ENCODE data around the gene CPNE6. TPM values are rescaled to one million over a fixed set of nuclear protein-coding genes. Genes with fewer than 3 reads are reported as not detected.

Gene CPNE6
- total and polyA plus RNA-seq, 2 of the 13 experiments (the other 11 are each of a cell fraction or from before 2014, with no cell fraction given), result not detected

DNA sequence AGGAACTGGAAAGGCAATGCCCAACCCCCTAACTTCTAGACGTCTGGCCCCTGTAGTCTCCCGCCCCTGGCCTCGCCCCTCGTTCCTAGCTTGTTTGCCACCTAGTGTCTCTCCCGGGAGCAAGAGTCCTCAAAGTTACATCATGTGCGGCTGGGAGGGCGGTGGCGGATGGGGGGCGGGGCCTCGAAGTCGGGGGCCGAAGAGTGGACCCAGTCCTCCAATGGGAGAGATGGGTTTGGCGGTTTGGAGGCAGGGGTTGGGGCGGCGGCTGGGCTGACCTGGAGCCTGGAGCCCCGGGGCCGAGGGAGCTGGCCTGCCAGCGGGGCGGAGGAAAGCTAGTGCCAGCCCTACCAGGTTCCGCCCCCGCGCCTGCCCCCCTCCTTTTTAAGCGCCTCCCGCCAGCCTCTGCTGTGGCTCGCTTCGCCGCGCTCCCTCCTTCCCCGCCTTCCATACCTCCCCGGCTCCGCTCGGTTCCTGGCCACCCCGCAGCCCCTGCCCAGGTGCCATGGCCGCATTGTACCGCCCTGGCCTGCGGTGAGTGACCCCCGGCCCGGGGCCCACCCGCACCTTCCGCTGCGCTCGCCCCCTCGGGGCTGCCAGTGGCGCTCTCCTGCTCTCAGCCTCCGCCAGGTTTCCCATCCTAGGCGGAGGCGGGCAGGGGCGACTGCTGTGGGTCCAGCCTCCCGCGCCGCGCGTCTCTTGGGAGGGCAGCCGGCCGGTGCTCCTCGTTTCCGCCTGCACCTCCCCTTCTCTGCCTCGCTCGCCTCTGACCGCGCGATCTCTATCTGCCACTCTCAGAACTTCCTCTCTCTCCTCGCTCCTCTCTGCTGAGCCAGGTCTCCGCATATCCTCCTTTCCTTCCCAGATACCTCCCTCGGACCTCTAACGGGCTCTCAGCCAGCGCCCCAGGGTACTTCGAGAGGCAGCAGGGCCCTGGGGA, 22.8 kb downstream of the CPNE6 start, which contains the start of gene PCK2 (continued):
- TF ChIP-seq, protein P1, sequence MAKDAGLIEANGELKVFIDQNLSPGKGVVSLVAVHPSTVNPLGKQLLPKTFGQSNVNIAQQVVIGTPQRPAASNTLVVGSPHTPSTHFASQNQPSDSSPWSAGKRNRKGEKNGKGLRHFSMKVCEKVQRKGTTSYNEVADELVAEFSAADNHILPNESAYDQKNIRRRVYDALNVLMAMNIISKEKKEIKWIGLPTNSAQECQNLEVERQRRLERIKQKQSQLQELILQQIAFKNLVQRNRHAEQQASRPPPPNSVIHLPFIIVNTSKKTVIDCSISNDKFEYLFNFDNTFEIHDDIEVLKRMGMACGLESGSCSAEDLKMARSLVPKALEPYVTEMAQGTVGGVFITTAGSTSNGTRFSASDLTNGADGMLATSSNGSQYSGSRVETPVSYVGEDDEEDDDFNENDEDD (CRISPR knock-in tag; IDR thresholded peaks at IDR 0.05; ENCODE audit: borderline replicate concordance), result peak; percentile 76
- TF ChIP-seq ZNF83 (CRISPR knock-in tag; IDR thresholded peaks at IDR 0.05; ENCODE audit: borderline replicate concordance) (peak; percentile 93; the same call in 1 of the 2 replicates), EEA1 (CRISPR knock-in tag; IDR thresholded peaks at IDR 0.05; ENCODE audit: borderline replicate concordance) (peak; percentile 91), PITX1 (CRISPR knock-in tag; IDR thresholded peaks at IDR 0.05) (peak; percentile 88), ZNF343 (CRISPR knock-in tag; IDR thresholded peaks at IDR 0.05) (peak; percentile 99), SPEN (CRISPR knock-in tag; IDR thresholded peaks at IDR 0.05; ENCODE audit: low read depth) (peak; percentile 84; the same call in 1 of the 2 replicates), ZNF501 (CRISPR knock-in tag; IDR thresholded peaks at IDR 0.05) (no peak), HNF4G (IDR thresholded peaks at IDR 0.05; ENCODE audit: borderline replicate concordance, low read depth, low read length) (peak; percentile 93), HNF4G (CRISPR knock-in tag; IDR thresholded peaks at IDR 0.05; ENCODE audit: borderline replicate concordance, low read depth) (peak; percentile 50), HIVEP1 (CRISPR knock-in tag; IDR thresholded peaks at IDR 0.05) (peak; percentile 78), KDM2A (CRISPR knock-in tag; IDR thresholded peaks at IDR 0.05; ENCODE audit: borderline replicate concordance, low read depth) (peak; percentile 98), ZFX (CRISPR knock-in tag; IDR thresholded peaks at IDR 0.05; ENCODE audit: low read depth) (peak; percentile 77), ZNF761 (CRISPR knock-in tag; conservative IDR thresholded peaks at IDR 0.05) (peak; percentile 85), ZSCAN31 (CRISPR knock-in tag; IDR thresholded peaks at IDR 0.05; ENCODE audit: low read depth) (peak; percentile 79; the same call in 1 of the 2 replicates), HNF4A (CRISPR knock-in tag; IDR thresholded peaks at IDR 0.05) (peak; percentile 90), ELF4 (CRISPR knock-in tag; IDR thresholded peaks at IDR 0.05; ENCODE audit: borderline replicate concordance) (no peak), GLI4 (CRISPR knock-in tag; IDR thresholded peaks at IDR 0.05; ENCODE audit: borderline replicate concordance) (peak; percentile 98)
- TF ChIP-seq, protein P2, sequence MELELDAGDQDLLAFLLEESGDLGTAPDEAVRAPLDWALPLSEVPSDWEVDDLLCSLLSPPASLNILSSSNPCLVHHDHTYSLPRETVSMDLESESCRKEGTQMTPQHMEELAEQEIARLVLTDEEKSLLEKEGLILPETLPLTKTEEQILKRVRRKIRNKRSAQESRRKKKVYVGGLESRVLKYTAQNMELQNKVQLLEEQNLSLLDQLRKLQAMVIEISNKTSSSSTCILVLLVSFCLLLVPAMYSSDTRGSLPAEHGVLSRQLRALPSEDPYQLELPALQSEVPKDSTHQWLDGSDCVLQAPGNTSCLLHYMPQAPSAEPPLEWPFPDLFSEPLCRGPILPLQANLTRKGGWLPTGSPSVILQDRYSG (CRISPR knock-in tag; IDR thresholded peaks at IDR 0.05), result peak; percentile 95; the same call in 1 of the 2 replicates
- TF ChIP-seq, protein P3, sequence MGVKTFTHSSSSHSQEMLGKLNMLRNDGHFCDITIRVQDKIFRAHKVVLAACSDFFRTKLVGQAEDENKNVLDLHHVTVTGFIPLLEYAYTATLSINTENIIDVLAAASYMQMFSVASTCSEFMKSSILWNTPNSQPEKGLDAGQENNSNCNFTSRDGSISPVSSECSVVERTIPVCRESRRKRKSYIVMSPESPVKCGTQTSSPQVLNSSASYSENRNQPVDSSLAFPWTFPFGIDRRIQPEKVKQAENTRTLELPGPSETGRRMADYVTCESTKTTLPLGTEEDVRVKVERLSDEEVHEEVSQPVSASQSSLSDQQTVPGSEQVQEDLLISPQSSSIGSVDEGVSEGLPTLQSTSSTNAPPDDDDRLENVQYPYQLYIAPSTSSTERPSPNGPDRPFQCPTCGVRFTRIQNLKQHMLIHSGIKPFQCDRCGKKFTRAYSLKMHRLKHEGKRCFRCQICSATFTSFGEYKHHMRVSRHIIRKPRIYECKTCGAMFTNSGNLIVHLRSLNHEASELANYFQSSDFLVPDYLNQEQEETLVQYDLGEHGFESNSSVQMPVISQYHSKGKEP (CRISPR knock-in tag; IDR thresholded peaks at IDR 0.05), result peak; percentile 89

Measured in HepG2 (cell line).